ENCODE measurements around the gene NOTCH1. TPM values are rescaled to one million over a fixed set of nuclear protein-coding genes. Genes with fewer than 3 reads are reported as not detected.

NOTCH1 gene
- total and polyA plus RNA-seq, 2 of the 8 experiments (the other 6 are each of a cell fraction or from before 2014, with no cell fraction given): 6.9 to 55.6 TPM

DNA sequence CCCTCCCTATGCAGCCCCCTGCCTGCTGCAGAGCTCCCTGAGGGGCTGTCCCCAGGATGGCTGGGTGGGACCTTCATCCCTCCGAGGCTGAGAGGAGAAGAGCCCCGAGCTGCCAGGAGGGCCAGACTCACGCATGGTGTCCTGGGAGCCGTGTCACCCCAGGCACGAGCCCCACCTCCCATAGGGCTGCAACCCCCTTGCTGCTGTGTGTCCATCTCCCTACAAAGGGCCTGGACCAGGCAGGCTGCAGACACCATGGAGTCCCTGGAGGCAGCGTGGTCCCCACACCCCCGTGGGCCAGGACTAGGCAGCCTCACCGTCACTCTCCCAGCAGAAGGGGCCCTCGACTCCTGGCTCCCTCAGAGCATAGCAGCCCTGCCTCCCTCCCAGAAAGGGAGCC is 51.8 kb downstream of the NOTCH1 start:
- Histone ChIP-seq H3K9me3 (ENCODE audit: insufficient read depth in 2 of 2, low read depth in 1 of 2, low read length in 1 of 2) (no peaks in the 10 kb centered on the region), H3K4ac (replicated peaks; ENCODE audit: insufficient read length, low read depth, low read length) (no peak overlapping the region), H2BK5ac (ENCODE audit: low read depth, low read length) (no peak overlapping the region), H4K8ac (ENCODE audit: extremely low read depth, insufficient read depth, low read length) (no peak overlapping the region; the same call in 1 of the 2 replicates), H3K36me3 (ENCODE audit: control insufficient read depth in 2 of 4, insufficient read depth in 4 of 4, low read length in 3 of 4) (peaks cover 3 to 30% (median 16%) of the 10 kb centered on the region in 4 experiments; a peak in 6 of 8 replicates), H2BK12ac (ENCODE audit: low read depth, low read length) (no peak overlapping the region), H3K23me2 (ENCODE audit: low read depth, low read length) (no peaks in the 10 kb centered on the region), H3K27me3 (replicated peaks in 1 of 4; ENCODE audit: control insufficient read depth in 3 of 4, extremely low read depth in 1 of 4, insufficient read depth in 3 of 4, low read length in 3 of 4) (no peaks in the 10 kb centered on the region), H2BK120ac (replicated peaks; ENCODE audit: low read depth, low read length) (no peak overlapping the region), H3K9ac (replicated peaks in 1 of 4; ENCODE audit: extremely low read depth in 1 of 4, low read depth in 3 of 4, low read length in 3 of 4) (no peak overlapping the region; a peak in 1 of 7 replicates), H2BK20ac (ENCODE audit: low read length) (no peak overlapping the region), H3K27ac (ENCODE audit: low read depth, low read length) (no peak overlapping the region), H3K56ac (replicated peaks; ENCODE audit: insufficient read length, low read depth, low read length) (no peak overlapping the region), H3K14ac (ENCODE audit: insufficient read length) (no peak overlapping the region), H3K4me2 (ENCODE audit: insufficient read depth in 1 of 2, low read depth in 2 of 2, low read length in 2 of 2) (no peak overlapping the region), H3K4me3 (ENCODE audit: extremely low read depth in 1 of 4, insufficient read depth in 2 of 4, low read depth in 3 of 4, low read length in 4 of 4) (no peak overlapping the region), H4K20me1 (replicated peaks in 1 of 2; ENCODE audit: control insufficient read depth in 1 of 2, insufficient read depth in 2 of 2, low read length in 2 of 2) (peaks cover 0 to 11% of the 10 kb centered on the region in 2 experiments), H2AK5ac (ENCODE audit: low read depth, low read length) (no peak overlapping the region), H3K18ac (ENCODE audit: extremely low read depth, low read length) (no peak overlapping the region), H3K79me1 (ENCODE audit: low read depth, low read length) (no peaks in the 10 kb centered on the region), H3K4me1 (replicated peaks in 1 of 4; ENCODE audit: control insufficient read depth in 3 of 4, insufficient read depth in 4 of 4, low read length in 3 of 4) (no peaks in the 10 kb centered on the region; a peak in 1 of 7 replicates), H3K79me2 (ENCODE audit: control insufficient read depth in 1 of 2, insufficient read depth in 2 of 2, low read length in 2 of 2) (no peaks in the 10 kb centered on the region), H3K23ac (ENCODE audit: insufficient read length) (no peak overlapping the region), H2BK15ac (ENCODE audit: low read length) (no peak overlapping the region), H4K91ac (replicated peaks; ENCODE audit: insufficient read length, low read length) (no peak overlapping the region), H2AFZ (ENCODE audit: low read length) (no peak overlapping the region), H4K5ac (ENCODE audit: insufficient read length, low read depth, low read length) (no peak overlapping the region)
- FAIRE-seq (no peak), DNase-seq (ENCODE audit: low read depth in 1 of 2, low spot score in 2 of 2) (no peak)
- ChIA-PET CTCF (ENCODE audit: partially characterized antibody) (interaction anchor here (1.0 to 1.4 kb wide), 3 partner anchors 9 to 151 kb away, joined by 4 to 5 read pairs (median 5); no protein-coding TSS in a partner anchor), POLR2A (ENCODE audit: partially characterized antibody) (interaction anchor here (1.1 to 1.4 kb wide), 3 partner anchors 9 to 16 kb away, joined by 3 to 6 read pairs (median 5); no protein-coding TSS in a partner anchor)
- 95% methylated on average over 7 of the region's 9 CpGs; no CpG with 5 or more reads in 1 of the 2 experiments for WGBS, 2 experiments (ENCODE audit: extremely low coverage in 1 of 2, insufficient coverage in 1 of 2, insufficient read length in 1 of 2, insufficient replicate concordance in 2 of 2, low coverage in 1 of 2, low lambda C conversion rate in 2 of 2, missing lambda C conversion rate in 1 of 2)
- TF ChIP-seq YY1 (IDR thresholded peaks at IDR 0.05; ENCODE audit: low read depth, low read length) (no peak), SP4 (IDR thresholded peaks at IDR 0.05; ENCODE audit: low read length) (no peak), CEBPB (IDR thresholded peaks at IDR 0.05; ENCODE audit: low read depth, low read length) (no peak), SRF (IDR thresholded peaks at IDR 0.05; ENCODE audit: low read depth, low read length) (no peak), BRCA1 (IDR thresholded peaks at IDR 0.05; ENCODE audit: low read depth, low read length) (no peak)
